NCI-H82 treated with DMSO at 0.1 percent for 48 hours (cell line): Measurements from ENCODE around the gene ATP6V1C2.

Experiments
- DNase-seq: peaks from one replicate; lab custom pipeline; 2025; ENCODE audit not compliant: unreplicated experiment; lab: John Stamatoyannopoulos, UW

Gene ATP6V1C2

DNA sequence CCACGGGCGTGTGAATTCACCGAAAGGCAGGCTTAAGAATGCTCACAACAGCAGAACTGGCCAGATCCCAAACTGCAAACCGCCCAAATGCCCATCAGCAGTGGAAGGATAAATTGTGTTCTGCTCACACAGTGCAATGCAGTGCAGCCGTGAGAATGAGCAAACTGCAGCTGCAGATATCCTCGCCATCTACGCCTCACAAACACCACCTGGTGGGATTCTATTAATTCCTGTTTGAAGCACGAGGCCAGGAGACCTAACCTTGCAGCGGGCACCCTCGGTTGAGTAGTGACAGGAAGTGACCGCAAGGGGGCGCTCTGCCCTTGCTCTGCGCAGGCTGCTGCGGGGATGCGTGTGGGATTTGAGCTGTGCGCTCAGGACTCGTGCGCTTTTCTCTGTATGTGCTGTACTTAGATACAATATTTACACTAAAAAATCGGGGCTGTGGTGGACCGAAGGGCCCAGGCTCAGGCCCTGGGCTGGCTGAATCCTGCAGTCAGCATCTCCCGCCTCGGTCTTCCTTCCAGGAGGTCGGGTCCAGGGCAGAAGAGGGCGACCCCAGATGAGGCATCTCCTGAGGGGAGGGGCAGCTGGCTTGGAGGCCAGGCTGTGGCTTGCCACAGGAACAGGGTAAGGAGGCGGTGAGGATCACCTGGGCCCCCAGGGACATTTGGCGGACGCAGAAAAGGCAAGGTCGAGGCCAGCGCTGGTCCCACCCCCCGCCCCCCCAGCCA is 110.9 kb downstream of the ATP6V1C2 start:
- peak; percentile 67 for DNase-seq

- DNase-seq, result no peak
These were observed 111.6 kb downstream of the ATP6V1C2 start for GRCh38 chr2:10833021-10833420.

DNA sequence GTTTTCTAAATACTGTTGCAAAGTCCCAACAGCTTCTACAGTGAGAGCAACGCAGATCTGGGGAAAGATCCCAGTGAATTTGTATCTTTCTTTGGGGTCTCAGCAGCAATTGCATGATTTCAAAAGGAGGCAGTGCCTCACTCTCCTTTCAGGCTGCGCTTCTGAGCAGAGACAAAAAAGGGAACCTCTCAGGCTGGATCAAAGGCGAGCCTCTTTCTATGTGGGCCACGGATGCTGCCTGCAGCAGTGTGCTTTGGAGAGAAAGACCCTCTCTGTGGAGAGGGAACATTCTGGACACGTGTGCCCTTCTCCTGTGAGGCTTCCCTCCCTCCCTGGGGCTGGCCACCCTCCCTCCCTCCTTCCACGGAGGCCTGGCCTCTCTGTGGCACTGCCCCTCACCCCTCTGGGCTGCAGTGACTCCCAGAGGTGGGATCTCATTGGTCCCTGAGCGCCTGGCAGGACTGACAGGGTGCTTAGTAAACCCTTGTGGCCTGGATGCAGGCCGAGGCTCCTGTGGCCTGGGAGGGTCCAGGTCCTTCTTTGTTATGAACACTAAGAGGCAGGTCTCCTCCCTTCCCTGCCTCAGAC is 112.7 kb downstream of the ATP6V1C2 start:
- no peak for DNase-seq
